GM18873 (cell line): ENCODE results near the gene GK.
"Not testable (repeated sequence)": the region's sequence is repeated elsewhere in the genome, so short reads cannot be mapped to it uniquely, and the experiment has no call there.

Experiments used
- ATAC-seq: cut with Tn5 transposase; IDR thresholded peaks from one replicate; pipeline ENCODE4 v1.9.1; 2021; ENCODE audit warnings: mild to moderate bottlenecking, moderate library complexity, moderate number of reproducible peaks; ENCODE audit not compliant: unreplicated experiment, low FRiP score

GK gene

DNA sequence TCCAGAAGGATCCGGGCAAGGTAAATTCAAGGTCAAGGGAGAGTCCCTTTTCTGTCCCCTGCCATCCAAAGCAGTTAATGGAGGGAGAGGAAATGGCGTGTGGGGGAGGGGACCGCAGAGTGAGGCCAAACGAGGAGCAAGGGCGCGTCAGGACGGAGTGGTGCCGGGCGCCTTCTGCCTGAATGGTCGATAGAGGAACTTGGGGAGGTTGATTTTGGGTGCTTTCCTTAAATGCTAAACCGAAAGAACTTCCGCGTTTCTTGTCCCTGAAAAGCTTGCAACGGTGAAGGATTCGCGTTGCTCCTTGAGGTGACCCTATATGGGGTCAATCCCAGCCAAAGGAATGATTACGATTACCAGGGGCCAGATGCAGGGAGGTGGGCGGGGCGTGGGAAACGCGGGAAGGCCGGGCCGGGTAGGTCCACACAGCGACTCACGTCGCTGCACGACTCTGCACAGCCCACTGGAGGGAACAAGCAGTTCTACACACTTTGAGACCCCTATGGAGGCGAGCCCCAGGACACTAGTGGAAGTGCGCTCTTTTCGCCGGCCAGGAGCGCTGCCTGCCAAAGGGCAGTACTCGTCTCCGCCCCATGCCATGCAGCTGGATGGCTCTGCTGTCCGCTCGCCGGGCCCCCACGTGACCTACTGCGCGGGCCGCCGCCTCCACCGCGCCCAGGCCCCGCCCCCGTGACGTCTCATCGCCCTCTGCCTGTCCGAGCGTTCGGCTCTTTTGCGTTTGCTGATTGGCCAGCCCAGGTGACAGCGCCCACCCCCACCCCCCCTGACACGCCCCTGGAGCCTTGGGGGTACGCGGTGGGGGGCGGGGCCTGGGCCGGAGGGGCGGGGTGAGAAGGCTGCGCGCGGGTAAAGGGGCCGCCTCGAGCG lies 452 bp upstream of the GK start:
- ATAC-seq: peak; percentile 81

DNA sequence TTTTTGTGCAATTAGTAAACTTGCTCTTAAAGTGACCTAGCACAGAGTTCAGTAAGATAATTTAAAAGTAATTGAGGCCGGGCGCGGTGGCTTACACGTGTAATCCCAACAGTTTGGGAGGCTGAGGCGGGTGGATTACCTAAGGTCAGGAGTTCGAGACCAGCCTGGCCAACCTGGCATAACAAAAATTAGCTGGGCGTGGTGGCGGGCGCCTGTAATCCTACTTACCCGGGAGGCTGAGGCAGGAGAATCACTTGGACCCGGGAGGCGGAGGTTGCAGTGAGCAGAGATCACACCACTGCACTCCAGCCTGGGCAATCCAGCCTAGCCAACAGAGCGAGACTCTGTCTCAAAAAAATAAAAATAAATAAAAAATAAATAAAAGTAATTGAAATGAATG lies 1.2 kb downstream of the GK start:
- ATAC-seq: not testable (repeated sequence)

DNA sequence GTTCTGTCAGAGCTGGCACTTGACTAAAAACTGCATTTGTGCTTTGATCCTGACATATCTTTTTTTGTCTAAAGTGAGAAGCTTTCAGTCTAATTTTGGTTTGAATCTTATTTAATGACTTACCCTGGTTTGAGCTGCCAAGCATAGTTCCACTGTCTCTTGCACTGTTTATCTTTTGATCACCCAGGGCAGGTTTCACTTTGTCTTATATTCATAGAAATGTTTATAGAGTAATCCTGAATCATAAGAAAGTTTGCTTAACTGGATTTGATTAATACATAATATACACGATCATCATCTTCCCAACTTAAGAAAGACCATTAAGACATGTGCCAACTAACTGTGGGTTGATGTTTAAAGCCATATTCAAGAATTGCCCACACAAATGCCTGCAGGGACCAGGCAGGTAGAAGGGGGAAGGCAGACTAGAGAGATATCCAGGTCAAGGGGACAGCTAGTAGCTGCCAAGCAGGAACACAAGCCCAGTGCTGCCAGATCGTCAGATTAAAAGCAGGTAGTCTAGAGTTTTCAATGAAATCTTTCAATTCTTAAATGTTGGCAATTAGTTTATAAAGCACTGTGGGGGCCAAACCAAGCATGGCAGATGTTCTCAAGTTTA lies 1.9 kb downstream of the GK start:
- ATAC-seq: no peak

DNA sequence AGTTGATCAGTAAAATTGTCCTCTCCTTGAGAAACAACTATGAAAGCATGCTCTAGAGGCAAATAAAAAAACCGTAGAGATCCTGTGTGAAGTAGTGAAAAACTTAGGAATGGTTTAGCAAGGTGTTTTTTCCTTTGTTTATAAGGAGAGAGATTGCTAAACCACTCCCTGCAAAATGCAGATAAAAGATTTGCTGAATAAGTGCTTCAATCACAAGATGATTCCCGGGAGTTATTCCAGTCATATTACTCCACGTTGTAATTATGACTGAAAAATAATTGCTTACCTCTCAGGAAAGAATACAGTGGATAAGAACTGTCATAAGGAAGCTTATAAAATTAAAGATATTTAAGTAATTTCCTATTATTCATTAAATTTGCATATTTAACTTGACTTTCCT lies 2.8 kb downstream of the GK start:
- no peak for ATAC-seq

DNA sequence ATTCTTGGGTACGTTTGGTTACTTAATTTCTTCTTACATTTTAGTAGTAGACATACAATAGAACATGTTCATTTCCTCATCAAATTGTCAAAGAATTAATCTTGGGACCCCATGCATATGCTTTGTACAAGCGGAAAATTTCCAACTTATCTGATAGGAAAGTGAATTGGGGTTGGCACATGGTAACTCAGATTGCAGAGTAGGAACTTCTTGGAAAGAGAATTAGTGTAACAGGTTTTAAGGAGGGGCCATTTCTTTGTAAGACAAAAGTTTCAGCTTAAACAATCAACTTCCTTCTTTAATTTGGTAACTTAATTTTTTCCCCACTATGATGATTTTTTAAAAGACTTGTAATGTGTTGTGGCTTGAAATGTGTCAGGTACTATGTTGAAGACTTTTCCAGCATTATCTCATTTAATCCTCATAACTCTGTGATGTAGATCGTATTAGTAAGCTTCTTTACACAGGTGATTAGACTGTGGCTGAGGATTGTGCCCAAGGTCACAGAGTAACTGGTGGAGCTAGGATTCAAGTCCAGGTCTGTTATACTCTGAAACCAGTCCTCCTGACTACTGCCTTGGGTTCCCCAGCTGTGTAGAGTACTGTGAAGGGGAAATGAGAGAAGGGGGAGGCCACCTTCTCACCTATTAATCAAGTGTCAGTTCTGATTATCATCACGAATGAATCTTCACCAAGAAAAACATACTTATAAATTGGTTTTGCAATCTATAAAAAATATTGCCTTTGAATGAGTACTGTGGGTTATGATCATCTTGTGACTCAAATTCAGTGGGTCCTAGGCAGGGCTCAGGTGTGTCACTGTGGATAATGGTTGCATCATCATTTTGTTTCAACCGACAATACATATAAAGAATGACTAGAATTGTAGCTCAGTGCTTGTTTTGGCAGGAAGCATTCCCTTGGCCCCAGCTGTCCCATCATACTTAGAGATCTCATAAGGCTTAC lies 4.3 kb downstream of the GK start:
- no peak for ATAC-seq

DNA sequence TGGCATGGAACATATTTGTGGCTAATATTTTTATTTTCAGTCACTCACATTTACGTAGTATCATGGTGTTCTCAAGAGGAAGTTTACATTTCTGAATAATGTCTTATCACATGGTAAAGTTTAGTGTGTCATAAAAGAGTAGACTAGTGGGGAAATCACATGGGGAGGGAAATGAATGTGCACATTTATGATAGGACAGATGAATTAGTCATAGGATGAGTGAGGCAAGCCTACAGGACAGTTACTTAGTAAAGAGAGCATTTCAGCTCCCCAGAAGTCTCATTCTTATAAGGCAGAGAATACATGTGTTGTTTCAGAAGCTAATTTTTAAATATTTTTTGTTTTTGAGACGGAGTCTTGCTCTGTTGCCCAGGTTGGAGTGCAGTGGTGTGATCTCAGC lies 6.2 kb downstream of the GK start:
- no peak for ATAC-seq

DNA sequence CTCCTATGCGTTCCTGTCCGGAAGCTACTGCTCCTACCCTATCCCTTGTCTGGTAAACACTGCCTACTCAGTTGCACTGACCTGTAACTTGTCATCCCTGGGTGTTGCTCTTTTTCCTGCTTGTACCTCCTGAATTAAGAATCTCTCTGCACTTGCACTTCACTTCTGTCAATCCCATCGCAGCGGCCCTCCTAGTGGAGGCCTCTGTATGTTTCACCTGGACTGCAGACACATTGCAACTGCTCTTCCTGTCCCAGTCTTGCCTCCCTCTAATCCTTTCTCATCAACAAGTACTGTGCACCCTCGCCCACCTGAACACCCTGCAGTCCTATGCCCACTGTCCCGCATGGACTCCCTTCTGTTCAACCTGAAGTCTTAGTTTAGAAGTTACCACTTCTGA lies 8.0 kb downstream of the GK start:
- ATAC-seq: no peak

DNA sequence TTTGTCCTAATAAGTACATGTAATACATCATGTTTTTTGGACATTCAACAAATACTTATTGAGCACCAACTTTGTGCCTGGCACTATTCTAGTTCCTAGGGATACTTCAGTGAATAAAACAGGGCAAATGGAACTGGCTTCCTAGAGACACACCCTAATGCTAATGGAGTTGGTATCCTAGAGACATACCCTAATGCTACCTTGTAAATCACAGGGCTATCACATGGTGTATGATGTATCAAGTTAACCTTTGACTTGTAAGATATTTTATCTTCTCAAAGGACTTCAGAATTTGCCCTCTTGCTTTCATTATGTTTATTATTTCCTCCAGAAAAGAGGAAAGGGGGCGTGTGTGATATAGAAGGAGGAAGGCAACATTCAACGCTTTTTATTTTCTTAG lies 10.1 kb downstream of the GK start:
- ATAC-seq: no peak

DNA sequence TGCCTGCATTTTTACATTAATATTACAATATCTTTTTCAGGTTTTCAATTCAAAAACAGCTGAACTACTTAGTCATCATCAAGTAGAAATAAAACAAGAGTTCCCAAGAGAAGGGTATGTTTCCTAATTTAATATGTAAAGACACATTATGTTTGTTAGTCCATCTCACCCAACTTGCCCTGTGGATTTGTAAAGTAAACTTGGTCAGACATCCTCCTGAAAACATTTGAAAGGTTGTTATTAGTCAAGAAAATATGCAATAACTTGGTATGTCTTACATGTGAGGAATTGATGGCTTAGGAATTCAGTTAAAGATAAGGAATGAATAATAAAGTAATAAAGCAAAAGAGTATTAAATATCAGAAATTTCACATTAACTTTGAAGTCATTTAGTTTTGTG lies 12.2 kb downstream of the GK start:
- ATAC-seq: no peak

DNA sequence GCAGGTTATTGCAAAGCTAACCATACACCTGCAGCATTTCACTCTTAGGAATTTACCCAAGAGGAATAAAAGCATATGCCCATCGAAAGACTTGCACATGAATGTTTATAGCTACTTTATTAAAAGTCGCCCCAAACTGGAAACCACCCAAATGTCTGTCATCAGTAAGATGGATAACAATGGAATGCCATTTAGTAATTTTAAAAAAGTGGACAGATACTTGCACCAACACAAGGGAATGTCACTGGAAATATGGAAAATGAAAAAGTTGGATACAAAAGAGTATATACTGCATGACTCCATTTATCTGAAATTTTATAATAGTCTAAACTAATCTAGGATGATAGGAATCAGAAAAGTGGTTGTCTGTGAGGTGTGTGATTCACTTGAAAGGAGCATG lies 12.9 kb downstream of the GK start:
- ATAC-seq: no peak

DNA sequence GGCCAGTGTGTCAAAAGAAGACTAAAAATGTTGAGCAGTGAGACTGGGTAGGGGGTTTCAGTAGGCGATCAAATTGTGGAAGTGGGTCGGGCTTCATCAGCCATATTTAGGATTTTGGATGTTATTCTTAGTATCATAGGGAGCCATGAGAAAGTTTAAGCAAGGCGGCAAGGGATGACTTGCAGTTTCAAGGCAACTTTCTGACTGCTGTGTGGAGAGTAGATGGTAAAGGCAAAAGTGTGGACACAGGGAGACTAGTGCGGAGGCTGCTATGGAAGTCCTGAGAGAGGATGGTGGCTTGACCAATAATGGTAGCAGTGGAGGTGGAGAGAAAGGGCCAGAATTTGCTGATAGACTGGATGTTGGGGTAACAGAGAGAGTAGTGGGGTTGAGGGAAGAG lies 15.4 kb downstream of the GK start:
- no peak for ATAC-seq

DNA sequence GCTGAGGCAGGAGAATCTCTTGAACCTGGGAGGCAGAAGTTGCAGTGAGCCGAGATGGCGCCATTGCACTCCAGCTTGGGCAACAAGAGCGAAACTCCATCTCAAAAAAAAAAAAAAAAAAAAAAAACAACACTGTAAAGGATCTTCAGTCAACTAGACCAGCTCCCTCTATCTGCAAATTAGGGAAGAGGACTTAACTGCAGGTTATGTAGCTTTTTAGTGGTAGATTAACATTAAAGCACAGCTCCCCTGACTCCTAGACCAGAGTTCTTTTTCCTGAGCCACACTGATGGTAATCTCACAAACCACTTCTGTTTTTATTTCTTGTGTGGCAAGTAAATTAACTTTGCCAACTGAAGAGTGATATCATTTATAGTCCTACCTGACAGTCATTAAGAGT lies 18.0 kb downstream of the GK start:
- ATAC-seq: not testable (repeated sequence)

DNA sequence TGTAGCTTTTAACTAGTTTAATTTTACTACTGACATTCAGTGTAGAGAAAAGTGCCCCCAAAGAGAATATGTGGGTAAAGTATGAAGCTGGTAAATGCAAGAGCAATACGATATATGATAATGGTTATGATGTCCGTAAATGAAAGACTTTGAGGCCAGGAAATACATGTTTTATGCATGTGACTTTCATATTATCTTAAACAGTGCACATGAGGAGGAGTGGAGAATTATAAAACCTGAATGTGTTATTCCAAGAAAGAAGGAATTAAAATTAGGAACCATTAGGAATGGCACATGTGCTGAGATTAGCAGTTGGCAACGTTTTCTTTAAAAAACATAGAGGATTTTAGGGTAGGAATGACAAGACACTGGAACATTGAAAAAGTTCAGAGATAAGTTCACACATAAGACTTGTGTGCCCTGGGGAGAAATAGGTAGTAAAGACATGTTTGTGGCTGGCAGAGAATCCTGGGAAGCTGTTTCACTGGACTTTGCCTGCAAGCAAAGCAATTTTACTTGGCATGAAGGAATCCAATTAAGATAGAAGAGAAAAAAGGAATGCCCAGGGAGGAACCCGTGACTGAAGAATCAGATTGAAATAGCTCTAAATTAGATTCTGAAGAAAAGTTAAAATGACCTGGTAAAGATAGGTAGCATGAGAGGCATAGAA lies 20.0 kb downstream of the GK start:
- no peak for ATAC-seq

DNA sequence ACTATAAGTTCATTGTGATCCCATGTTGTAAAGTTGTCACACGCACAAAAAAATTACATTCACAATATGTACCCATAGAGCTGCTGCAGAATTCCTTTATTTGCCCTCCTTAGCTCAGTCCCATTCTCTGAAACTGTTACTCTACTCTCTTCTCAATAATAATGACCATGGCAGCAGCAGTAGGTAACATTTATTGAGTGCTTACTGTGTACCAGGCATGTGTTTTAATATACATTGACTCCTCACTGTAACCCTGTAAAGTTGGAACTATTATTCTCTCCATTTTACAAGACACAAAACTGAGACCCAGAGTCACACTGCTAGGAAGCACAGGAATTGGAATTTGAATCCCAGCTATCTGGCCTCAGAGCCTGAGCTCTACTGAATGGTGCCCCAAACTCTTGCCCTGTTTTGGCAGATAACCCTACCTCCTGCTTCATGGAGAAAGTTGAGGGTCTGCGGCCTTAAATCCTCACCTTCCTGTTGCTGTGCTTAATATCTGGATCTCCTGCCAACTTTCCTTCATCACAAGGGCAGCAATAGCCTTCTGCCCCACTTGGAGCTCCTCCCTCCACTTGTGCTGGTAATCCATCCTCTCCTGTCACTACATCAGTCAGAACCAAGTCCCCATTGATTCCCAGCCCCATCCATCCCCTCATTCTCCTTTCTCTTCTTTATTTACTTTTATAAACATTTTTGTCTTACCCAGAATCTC lies 20.8 kb downstream of the GK start:
- no peak for ATAC-seq

DNA sequence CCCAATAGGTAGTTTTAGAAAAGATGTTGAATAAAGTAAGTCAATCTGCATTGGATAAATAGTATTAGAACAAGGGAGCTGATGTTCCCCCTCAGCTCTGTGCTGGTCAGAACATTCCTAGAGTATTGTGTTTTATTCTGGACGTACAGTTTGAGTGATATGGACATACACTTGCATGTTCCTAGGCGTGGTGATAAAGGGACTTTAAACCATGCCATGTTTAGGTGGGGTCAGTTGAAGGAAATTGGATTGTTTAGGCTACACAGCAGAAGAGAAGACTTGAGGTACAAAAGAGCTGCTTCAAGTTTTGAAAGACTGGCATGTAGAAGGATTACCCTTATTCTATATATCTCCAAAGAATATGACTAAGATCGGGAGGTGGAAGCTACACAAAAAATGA lies 21.6 kb downstream of the GK start:
- no peak for ATAC-seq

DNA sequence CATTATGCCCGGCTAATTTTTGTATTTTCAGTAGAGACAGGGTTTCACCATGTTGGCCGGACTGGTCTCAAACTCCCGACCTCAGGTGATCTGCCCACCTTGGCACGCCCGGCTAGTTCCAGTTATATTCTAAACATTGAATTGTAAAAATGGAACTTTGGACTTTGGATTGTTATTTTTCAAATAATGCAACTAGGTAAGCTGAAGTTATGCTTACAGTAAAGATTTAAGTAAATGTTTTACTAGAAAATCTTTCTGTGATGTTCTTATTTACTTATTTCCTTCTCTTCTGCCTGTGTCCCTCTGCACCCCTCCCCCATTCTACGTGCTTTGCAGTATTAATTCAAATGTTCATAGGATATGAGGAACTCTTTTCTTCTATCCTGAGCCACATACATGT lies 26.1 kb downstream of the GK start:
- no peak for ATAC-seq

DNA sequence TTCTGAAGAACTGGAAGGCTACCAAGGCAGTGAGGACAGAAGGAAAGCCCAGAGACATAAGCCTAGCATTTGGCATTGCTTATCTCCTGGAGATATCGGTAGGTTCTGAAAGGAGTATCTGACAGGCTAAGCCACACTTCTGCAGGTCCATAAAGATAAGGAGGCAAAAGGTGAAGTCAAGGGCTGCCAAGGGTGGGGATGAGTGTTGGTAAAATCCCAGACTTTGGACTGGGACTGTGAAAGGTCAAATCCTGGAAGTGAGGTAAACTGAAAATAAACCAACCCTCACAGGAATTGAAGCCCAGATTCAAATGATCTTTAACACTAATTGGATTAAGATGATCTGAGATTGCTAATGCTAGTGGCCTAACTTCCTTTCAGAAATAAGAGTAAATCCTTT lies 27.4 kb downstream of the GK start:
- ATAC-seq: no peak

DNA sequence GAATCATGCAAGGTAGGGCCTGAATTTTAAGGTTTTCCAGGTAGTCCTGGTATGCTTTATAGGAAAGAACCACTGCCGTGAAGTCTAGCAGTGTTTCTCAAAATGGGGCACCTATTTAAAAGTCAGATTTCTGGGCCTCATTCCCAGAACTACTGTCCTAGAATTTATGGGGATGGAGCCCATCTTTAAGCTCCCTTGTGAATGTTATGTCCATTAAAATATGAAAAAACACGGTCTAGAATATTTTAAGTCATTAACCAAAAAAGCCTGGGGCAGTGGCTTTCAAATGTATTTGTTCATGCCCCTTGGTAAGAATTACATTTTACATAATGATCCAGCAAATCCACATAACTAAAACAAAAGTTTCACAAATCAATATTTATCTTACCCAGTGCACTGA lies 35.4 kb downstream of the GK start:
- no peak for ATAC-seq

DNA sequence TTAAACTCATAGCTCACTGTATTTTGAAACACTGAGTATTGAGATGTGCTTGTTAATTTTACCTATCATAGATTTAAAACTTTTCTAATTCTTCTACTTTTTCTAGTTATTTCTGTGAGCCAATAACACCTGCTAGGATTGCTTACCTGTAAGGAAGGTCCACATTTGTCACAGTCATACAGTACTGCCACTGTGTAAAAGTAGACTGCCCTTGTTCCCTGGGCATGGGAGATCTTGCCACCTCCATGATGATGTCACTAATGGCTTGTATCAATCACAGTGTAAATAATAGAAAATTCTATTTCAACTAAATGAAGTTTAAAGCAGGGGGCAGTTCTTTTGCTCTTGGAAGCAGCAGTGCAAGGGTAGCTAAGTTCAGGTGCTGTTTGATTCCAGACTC lies 35.9 kb downstream of the GK start:
- ATAC-seq: no peak

DNA sequence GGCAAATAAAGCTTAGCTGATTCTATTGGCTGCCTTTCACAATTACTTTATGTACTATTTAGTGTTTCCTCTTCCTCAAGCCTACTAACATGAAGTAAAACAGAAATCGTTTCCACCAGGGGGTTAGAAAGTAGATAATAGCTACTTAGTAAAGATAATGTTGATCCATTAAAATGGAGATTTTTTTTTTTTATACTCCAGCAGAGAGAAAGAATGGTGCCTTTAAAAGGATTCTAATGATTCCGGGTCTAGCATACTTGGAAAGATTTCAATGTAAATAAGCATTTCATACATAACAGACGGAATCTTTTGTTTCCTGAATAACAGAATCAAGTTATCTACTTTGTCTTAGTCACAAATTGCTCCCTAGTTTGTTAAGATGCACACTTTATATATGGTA lies 37.1 kb downstream of the GK start:
- ATAC-seq: no peak
